ENCODE data around the gene C5orf24.

GRCh38 chr5:134845335-134845851 lies 375 bp upstream of the C5orf24 start:
- TF ChIP-seq POLR2AphosphoS5 (IDR thresholded peaks at IDR 0.05; ENCODE audit: borderline replicate concordance, low read depth, low read length) (no peak), EZH2 (IDR thresholded peaks at IDR 0.05) (no peak), FOXP2 (optimal IDR thresholded peaks at IDR 0.05; ENCODE audit: control extremely low read depth, extremely low read length, insufficient read depth) (no peak)

Data from SK-N-MC (cell line).